HG03558 (cell line): Measurements from ENCODE around the gene CCR5AS.
"Not testable (repeated sequence)": the region's sequence is repeated elsewhere in the genome, so short reads cannot be mapped to it uniquely, and the experiment has no call there.

Experiments
- ATAC-seq: cut with Tn5 transposase; IDR thresholded peaks from one replicate; pipeline ENCODE4 v1.9.1; 2021; ENCODE audit warnings: moderate number of reproducible peaks; ENCODE audit not compliant: unreplicated experiment; ENCODE audit errors: extremely low read depth

The CCR5AS gene

DNA sequence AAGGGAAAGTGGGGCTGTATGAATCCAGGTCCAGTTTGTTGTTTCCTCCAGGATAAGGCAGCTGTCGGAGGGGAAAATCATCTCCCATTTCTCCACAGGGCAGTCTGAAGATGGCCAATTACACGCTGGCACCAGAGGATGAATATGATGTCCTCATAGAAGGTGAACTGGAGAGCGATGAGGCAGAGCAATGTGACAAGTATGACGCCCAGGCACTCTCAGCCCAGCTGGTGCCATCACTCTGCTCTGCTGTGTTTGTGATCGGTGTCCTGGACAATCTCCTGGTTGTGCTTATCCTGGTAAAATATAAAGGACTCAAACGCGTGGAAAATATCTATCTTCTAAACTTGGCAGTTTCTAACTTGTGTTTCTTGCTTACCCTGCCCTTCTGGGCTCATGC is 1.1 kb upstream of the CCR5AS start:
- no peak for ATAC-seq

DNA sequence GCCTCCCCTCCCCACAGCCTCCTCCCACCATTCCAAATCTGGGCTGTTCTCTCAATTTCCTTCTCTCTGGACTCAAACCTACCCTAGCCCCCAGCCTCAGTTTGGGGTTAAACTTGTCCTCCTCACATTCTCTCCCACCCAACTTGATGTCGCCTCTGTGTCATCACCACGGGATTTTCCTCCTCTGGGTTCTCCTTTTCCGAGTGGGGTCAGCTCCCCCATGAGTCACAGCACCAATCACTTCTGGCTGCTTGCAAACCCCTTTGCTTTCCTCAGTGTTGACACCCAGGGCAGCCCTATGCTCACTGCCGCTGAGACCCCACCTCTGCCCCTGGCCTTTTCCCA is 451 bp downstream of the CCR5AS start:
- no peak for ATAC-seq

DNA sequence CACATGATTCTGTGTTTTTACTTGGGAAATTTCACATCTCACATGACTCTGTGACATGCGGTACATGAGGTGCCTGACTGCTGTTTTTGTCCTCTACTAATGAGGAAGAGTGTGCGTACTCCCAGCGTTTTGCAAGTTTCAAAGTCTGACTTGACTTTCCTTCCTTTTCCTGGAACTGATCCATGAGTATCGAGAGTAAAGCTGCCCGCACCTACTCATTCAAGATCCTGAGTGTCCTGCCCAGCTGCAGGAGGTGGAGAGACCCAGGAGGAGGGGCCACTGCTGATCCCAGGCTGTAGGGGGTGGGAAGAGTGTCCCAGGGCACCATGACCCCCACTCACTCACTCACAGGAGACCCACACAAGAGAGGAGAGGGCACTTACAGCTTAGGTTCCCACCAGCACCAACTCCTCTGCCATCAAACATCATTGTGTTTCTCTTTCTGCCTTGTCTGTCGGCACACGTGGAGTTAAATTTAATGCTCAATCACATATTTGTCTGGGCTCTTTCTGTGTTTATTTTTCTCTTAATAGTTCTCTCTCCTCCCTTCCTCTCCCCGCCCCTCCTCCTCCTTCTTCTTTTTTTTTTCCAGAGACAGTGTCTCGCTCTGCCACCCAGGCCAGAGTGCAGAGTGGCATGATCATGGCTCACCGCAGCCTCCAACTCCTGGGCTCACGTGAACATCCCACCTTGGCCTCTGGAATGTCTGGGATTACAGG is 1.4 kb downstream of the CCR5AS start:
- no peak for ATAC-seq

DNA sequence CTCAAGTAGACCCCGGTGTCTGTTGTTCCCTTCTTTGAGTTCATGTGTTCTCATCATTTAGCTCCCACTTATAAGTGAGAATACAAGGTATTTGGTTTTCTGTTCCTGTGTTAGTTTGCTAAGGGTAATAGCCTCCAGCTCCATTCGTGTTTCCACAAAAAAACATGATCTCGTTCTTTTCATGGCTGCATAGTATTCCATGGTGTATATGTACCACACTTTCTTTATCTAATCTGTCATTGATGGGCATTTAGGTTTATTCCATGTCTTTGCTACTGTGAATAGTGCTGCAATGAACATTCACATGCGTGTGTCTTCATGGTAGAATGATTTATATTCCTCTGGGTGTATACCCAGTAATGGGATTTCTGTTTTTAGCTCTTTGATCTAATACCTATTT is 4.0 kb downstream of the CCR5AS start:
- ATAC-seq = not testable (repeated sequence)

DNA sequence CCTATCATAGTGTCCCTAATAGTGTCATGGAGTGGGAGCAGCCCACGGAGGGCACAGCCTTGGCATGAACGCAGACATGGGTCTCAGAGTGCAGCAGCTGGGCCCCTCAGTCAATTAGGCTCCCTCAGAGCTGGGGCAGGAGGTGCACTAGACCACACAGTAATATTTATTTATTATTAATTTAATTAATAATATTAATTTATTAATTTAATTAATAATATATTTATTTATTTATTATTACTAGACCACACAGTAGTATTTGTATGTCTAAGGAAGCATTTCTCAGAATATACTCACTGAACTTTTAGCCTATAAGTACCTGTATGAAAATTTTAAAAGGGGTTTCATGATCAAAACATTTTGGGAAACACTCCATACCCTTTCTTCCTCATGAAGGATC is 5.3 kb downstream of the CCR5AS start:
- no peak for ATAC-seq

DNA sequence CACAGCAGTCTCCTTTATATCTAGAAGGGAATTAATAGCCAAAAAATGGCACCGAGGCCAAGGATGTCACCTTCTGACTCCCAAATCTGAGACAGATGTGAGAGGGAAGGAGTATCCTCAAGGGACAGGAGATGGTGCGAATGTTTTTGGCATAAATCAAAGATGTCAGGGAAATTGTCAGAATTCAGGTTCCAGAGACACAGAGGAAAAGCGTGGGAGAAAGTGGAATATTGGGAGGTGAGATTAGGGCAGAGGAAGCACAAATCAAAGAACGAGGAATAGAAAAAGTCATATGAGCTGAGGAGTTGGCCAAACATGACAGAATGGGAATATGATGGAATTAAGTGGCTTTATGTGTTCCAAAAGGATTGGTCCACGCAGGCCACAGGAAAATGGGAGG is 6.0 kb downstream of the CCR5AS start:
- no peak for ATAC-seq

DNA sequence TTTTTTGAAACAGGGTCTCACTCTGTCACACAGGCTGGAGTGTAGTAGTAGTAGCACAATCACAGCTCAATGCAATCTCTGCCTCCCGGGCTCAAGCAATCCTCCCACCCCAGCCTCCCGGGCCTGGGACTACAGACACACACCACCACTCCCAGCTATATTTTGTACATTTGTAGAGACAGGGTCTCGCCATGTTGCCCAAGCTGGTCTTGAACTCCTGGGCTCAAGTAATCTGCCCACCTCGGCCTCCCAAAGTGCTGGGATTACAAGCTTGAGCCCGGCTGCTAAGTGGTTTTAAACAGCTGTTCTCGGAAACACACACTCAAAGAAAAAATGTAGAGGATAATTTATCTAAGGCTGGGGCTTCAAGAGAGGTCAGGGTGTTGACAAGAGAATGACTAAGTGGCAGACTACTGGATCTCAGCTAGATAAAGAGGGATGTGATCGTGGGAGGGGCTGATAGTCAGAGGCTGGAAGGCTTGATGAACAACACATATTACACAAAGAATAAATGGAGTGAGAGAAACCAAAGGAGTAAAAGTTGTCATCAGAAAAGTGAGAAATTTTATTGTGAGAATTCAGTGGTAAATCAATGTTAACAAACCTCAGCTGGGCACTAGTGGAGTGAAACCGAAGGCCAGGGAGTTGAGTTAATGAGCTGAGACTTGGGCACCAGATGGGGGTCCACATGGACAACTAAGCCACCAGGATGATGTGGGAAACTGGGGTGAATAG is 6.7 kb downstream of the CCR5AS start:
- no peak for ATAC-seq

DNA sequence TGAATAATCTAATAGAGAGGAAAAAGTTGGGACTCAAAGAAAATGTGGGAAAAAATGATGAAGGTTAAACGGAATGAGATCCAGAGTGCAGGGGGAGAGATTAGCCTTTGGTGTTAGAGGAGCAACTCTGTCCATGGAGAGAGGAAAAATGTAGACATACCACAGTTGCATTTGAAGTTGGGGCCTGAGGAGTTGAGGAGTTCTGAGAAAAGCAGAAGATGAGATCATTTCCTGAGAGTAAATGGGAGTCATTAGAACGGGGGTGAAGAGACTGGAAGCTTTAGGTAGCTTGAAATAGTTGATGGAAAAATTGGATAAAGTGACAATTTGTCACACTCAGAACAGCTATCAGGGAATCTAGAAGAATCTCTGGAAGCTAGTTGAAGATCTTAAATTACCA is 7.3 kb downstream of the CCR5AS start:
- no peak for ATAC-seq

DNA sequence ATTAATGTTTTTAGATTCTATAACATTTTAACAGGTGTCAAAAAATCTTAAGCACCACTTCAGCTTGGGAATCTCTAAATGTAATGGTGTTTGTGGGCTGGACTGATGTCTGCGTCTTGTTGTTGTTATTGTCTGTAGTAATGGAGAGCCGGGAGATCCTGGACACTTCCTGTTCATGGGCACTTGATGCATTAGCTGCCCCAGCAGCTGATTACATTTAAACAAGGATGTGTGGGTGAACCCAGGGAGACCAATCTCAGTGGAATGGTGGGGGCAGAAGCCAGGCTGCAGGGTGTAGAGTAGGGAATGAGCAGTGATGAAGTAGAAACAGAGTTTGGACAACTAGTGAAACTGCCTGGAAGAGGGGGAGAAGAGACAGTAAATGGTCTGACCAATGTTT is 7.8 kb downstream of the CCR5AS start:
- ATAC-seq = no peak

DNA sequence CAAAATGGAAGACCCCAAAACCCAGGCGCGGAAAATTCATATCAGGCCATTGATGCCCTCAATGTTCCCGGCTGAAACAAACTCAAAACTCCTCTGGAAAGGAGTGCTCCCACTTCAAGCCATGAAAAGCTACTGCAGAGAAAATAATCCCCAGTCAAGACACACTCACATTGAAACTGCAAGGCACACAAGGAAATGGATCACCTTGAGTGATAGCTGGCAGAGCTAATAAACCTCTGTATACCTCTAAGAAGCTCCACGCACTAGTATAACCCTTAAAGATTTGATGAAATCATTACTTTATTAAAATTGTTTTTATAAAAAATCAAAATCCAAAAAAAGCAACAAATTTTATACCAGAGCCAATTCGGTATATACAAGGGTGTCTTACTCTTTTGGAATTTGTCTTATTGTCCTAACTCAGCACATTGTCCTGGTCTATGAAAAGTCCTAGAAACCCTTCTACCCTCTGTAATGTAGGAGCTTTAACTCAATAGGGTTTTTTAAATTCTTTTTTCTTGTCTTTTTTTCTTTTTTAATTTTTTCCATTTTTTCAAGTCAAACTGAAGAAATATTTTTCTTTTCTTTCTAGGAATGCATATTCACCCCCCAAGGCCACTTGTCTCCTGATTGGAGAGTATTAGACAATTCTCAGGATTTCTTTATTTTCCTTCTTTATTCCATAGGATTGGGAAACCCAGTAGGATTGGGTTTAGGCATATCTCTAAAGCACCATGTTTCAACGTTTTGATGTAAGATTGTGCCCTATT is 8.5 kb downstream of the CCR5AS start:
- no peak for ATAC-seq

DNA sequence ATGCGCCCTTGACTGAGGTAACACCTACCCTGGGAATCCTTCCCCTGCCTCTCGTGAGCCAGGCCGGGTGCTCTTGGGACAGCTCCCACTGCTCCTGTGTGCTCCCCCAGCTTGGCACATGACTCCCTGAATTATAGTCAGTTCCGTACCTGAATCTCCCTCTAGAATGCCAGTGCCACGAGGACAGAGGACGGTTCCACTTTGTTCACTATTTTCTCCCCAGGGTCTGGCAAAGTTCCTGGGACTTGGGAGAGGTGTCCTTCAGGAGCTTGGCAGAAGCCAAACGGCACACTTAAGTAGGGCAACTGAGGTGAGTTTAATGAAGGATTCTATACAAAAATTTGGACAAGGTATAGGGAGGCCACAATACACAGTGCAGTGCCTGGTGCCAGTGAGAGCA is 9.8 kb downstream of the CCR5AS start:
- ATAC-seq = no peak

DNA sequence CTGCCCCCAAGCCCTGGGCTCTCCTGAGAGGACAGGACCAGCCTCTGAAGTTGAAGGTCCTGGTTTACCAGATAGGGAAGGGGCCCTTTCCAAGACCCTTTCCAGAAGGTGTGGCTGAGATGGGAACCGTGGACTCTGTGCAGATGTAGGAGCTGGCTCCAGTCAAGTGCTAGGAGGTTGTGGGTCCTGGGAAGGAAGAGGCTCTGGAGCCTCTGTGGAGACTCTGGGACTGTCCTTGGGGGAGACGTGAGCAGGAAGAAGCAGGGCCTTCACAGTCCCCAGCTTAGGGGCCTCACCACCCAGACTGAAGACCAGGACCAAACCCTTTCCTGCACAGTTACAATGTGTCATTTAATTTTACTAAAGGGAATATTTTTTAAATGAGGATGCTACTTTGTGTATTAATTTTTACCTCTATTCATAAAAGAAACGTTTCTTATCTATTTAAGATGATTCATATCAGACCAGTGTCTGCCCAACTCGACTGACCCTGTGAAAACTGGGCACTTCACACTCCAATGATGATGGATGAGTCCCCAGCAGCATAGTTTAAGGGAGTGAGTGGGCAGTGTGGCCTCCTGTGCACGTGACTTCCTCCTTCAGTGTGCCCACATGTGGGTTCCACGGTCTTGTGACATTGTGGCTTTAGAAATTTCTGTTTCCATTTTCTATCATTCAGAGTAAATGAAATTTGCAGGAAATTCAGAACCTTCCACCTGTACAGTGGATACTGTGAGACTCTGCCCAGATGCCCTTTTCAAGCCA is 10.9 kb downstream of the CCR5AS start:
- no peak for ATAC-seq

DNA sequence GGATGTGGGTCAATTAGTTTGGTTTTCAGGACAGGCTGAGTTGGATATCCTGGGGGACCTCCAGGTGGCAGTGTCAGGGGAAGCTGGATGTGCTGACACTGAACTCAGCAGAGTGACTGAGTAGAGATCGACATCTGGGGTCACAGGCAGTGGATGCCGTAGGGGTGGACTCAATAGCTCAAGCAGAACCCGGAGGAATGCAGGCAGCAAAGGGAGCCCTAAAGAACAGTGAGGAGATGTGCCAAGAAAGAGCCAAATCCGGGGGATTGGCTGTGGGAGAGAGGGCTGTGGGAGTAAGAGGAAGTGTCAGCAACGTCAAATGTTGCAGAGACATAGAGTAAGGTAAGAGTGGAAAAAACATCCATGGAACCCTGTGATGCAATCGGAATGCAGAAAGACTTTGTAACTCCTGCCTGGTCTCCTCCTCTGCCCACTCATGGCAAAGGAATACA is 11.6 kb downstream of the CCR5AS start:
- ATAC-seq = no peak

DNA sequence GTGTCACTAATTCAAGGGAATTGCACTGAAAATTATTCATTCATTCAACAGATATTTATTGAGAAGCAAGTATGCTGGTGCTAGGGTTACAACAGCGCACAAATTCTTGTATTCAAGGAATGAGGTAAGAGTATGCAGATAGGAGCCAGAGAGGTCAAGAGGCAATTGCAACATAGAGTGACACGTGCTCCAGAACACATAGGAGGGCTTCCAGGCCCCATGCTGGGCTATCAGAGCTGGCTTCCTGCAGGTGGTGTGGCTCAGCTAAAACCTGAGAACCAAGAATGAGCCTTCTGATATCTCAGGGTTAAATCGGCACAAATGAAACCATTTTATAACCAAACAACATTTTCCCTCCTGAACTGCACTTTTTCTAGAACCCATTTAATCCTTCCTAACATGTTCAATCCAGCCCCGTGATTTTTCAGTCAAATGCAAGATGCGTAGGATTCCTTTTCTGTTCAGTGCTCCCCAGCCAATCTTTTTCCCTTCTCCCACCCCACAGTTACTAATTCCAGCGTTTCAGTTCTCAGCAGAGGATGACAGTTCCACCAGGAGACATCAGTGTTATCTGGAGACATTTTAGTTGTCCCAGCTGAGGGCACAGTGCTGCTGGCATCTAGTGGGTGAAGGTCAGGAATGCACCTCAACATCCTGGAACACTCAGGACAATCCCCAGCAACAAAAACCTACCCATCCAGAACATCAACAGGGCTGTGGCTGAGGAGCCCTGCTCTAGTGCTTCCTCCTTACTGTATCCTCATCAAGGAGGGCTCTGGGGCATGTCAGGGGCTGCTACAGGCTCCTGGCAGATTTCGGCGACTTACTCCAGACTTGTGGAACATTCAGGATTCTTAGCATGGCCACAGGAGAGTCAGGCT is 13.1 kb downstream of the CCR5AS start:
- ATAC-seq = no peak

DNA sequence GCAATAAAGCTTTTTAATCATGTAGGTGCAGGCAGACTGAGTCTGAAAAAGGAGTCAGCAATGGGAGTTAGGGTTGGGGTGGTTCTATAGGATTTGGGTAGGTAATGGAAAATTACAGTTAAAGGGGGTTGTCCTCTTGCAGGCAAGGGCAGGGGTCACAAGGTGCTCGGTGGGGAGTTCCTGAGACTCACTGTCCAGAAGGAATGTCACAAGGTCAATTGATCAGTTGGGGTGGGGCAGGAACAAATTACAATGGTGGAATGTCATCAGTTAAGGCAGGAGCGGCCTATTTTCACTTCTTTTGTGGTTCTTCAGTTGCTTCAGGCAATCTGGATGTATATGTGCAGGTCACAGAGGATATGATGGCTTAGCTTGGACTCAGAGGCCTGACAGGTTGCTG is 13.9 kb downstream of the CCR5AS start:
- ATAC-seq = no peak

DNA sequence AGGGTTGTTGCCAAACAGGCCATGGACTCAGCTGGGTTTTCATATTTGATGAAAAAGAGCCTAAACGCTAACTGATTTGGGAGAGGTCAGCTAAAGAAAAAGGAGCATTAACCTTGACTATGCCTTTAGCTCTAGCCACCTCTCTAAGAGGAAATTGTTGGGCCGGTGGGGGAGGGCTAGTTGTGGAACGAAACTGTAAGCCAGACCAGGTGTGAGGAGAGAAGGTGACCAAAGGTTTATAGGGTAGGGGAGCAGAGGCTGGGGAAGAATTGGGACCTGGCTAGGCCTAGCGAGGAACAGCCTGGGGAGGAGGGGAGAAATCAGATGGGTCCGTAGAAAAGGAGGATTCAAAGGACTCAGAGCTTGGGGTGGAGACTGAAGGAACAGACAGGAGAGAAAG is 15.3 kb downstream of the CCR5AS start:
- not testable (repeated sequence) for ATAC-seq

DNA sequence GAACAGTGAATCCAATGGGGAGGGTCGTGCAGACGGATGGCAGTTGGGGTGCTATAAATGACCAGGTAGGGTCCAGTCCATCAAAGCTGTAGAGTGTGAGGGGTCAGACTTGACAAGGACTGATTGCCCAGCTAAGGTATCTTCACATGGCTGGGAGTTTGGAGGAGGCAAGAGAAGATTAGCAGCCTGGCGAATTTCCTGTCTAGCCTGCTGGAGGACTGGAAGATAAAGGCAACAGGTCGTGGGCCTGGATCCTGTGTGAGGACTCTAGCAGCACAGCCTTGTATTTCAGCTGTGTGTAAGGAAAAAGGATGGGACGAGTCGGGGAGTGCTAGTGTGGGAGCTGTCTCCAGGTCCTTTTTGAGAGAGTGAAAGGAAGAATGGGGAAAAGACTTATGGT is 17.6 kb downstream of the CCR5AS start:
- no peak for ATAC-seq

DNA sequence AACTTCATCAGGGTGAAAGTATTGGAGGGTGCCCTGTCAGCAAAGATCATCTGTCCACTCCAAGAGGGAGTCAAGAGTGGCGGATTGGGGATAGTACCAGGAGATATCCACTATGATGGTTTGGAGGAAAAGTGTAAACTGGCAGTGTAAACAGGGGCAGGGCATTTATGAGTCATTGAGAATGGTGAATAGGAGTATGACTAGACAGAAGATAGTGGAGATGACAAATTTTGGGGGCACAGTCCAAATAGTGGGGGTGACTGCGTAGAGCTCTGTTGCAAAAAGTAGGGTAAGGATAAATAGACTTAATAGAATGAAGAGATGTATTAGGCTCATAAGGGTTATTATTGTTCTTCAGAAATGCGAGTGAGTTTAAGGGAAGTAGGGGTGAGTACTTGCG is 18.0 kb downstream of the CCR5AS start:
- not testable (repeated sequence) for ATAC-seq

DNA sequence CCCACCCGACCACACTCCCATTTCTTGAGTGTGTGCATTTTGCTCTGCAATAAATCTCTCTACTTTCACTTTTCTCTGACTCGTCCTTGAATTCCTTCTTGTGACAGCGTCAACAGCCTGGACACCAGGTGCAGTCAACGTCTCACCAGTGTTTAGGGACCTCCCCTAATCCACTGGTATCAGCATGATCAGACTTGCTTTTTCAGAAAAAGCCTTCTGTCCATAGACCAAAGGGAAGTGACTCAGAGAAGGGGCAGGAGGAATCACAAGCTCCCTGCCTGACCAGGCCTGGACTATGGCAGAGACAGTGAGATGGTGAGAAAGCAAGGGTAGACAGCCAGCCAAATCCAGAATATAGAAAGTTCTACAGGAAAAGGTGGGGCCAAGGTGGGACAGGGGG is 20.7 kb downstream of the CCR5AS start:
- ATAC-seq = no peak

DNA sequence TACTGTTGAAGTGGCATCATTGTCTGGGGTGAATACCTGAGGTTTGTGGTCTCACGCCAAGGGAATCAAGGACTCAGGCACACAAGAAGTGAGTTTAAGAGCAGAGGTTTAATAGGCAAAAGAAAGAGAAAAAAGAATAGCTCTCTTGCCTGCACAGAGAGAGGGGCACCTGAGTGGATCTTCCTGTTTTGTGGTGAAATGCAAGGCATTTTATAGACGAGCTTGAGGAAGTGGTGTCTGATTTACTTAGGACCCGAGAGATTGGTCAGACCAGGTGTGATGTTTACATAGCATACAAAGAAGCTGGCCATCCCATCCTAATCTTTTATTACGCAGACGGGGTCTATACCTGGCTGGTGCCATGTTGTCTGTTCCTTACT is 22.9 kb downstream of the CCR5AS start:
- no peak for ATAC-seq
